Retinal pigment epithelial cell (primary cell): ENCODE results near the gene OR2W1.

ENCODE experiments used
- DNase-seq: peaks from one replicate; pipeline ENCODE4 v3.0.0-alpha.2; 2010; ENCODE audit warnings: low read depth
- H3K4me3 ChIP-seq: 2 replicates; pipeline ENCODE4 v1.5.1; 2011; ENCODE audit warnings: mild to moderate bottlenecking, low read length, control low read depth, moderate library complexity
- TF ChIP-seq, protein P1 (sequence below): conservative IDR thresholded peaks from 2 replicates; pipeline ENCODE4 v1.5.1; 2011; ENCODE audit warnings: low read depth, low read length, control low read depth, inconsistent platforms

Gene OR2W1, protein sequence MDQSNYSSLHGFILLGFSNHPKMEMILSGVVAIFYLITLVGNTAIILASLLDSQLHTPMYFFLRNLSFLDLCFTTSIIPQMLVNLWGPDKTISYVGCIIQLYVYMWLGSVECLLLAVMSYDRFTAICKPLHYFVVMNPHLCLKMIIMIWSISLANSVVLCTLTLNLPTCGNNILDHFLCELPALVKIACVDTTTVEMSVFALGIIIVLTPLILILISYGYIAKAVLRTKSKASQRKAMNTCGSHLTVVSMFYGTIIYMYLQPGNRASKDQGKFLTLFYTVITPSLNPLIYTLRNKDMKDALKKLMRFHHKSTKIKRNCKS

DNA sequence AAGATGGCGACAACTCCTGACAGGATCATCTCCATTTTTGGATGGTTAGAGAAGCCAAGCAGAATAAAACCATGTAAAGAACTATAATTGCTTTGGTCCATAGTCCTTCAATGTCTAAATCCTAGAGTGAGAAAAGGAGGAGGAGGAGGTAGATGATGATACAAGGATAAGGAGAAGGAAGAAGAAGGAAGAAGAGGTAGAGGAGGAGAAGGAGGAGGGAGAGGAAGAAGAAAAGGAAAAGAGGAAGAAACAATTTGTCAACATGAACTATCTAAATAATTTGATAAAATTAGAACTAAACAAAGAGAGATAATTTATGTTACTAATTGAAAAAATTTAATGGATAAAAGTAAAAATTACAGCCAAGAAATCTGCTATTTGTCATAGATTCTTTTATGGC lies at the start of gene OR2W1:
OR2W1 (minus strand) TSS at position 101 of the 400 bp plus-strand sequence; CDS start at position 101, 0 bp downstream.
- no peak for DNase-seq
- no peak within 1 kb of the TSS for H3K4me3 ChIP-seq
- TF ChIP-seq, protein P1, sequence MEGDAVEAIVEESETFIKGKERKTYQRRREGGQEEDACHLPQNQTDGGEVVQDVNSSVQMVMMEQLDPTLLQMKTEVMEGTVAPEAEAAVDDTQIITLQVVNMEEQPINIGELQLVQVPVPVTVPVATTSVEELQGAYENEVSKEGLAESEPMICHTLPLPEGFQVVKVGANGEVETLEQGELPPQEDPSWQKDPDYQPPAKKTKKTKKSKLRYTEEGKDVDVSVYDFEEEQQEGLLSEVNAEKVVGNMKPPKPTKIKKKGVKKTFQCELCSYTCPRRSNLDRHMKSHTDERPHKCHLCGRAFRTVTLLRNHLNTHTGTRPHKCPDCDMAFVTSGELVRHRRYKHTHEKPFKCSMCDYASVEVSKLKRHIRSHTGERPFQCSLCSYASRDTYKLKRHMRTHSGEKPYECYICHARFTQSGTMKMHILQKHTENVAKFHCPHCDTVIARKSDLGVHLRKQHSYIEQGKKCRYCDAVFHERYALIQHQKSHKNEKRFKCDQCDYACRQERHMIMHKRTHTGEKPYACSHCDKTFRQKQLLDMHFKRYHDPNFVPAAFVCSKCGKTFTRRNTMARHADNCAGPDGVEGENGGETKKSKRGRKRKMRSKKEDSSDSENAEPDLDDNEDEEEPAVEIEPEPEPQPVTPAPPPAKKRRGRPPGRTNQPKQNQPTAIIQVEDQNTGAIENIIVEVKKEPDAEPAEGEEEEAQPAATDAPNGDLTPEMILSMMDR, result no peak

DNA sequence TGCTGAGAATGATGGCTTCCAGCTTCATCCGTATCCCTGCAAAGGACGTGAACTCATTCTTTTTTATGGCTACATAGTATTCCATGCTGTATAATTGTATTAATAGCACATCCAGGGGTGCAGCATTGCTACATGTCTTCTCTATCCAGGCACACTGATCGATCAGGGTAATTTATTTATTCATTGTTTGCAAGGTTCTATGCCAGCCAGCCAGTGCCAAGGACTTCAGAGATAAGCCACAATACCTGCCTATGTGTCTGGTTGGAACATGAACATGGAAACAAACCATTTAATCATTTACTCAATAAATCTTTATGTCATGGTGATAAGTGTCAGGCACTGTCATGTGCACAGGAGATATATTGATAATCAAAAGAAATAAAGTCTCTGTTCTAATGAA lies 48.0 kb upstream of the OR2W1 start:
- TF ChIP-seq, protein P1, result no peak
- no peak for DNase-seq
- no peak overlapping the region for H3K4me3 ChIP-seq

DNA sequence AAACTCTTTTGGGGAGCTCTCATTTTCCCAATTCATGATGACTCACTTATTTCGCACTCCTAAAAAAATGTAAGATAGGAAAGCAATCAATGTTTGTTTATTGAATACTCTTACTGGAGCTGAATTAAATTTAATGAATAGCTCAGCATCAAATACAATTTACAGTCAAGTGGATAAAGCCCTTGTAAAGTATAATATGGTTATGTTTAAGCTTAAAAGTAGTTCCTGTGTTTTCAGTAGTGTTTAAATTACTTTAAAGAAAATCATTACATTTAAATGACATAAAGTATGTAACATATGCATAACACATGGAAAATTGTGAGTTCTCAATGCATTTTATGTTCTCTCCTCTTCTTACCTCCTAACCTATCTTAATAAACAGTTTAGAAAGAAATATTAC lies 42.2 kb upstream of the OR2W1 start, which contains the start of gene OR2B3:
OR2B3 (minus strand) TSS at position 101 of the 400 bp plus-strand sequence; CDS start at position 36, 65 bp downstream.
- TF ChIP-seq, protein P1, result no peak
- DNase-seq, result no peak

DNA sequence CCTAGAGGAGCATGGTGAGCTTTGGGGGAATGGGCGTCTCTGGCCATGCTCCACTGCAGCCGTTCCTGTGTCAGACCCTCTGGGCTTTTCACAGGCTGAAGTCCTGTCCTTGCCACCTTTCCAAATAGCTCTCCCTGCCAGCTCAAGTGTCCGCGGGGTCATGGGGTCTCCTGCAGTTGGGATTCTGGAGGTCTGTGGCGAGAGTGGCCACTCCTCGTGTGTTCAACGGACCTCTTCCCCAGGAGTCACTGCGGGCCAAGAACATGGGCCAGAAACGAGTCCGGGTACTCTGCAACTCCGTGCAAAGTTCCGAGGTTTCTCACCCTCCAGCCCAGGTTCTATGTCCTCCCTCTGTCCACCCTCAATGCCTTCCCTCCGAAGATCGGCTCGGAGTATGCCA lies 37.5 kb upstream of the OR2W1 start:
- no peak overlapping the region for H3K4me3 ChIP-seq
- TF ChIP-seq, protein P1, result no peak
- DNase-seq, result no peak

More for the DNA sequence above, 42.2 kb upstream of the OR2W1 start, which contains the start of gene OR2B3:
- H3K4me3 ChIP-seq, result no peak within 1 kb of the TSS

DNA sequence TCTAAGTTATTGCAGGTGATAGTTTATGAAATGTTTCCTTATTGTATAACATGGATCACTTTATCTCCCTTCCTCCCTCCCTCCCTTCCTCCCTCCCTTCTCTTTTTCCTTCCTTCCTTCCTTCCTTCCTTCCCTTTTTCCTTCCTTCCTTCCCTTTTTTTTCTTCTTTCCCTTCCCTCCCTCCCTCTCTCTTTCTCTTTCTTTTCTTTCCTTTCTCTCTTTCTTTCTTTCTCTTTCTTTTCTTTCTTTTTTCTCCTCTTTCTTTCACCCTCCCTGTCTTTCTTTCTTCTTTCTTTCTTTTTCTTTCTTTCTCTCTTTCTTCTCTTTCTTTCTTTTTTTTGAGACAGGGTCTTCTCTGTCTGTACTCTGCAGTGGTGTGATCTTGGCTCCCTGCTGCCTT lies 36.3 kb upstream of the OR2W1 start:
- TF ChIP-seq, protein P1, result no peak
- no peak for DNase-seq
- H3K4me3 ChIP-seq, result no peak overlapping the region

DNA sequence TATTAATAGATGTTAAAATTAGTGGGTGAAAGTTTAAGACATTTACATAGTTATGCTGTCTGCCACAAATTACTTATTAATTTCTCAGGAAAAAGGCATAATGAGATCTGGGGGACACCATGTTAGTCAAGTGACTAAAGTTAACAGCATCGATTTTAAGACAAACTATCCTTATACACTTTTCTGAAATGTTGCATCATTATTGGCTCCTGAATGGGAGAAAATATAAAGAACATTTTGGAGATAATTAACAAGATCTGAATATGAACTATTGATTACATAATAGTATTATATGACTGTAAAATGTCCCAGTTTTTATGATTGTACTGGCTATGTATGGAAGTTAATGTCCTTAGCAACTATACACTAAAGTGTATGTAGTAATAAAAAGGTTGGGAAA lies 34.2 kb upstream of the OR2W1 start:
- DNase-seq, result no peak
- no peak overlapping the region for H3K4me3 ChIP-seq
- TF ChIP-seq, protein P1, result no peak
